ENCODE measurements around the gene ATP8B4.

ATP8B4 gene

GRCh38 chr15:49881866-49882265, 237.2 kb downstream of the ATP8B4 start:
- Histone ChIP-seq H4K20me1 (ENCODE audit: insufficient read depth, low read length, poor library complexity, severe bottlenecking) (no peaks in the 10 kb centered on the region), H3F3A (ENCODE audit: low read depth) (no peaks in the 10 kb centered on the region), H2AFZ (ENCODE audit: low read length) (no peak overlapping the region), H3K27me3 (ENCODE audit: insufficient read depth, low read length, poor library complexity, severe bottlenecking) (no peaks in the 10 kb centered on the region), H3K9ac (ENCODE audit: low read depth, low read length, poor library complexity, severe bottlenecking) (no peak overlapping the region), H3K79me2 (ENCODE audit: insufficient read depth, low read length) (no peaks in the 10 kb centered on the region), H3K36me3 (ENCODE audit: insufficient read depth, low read length) (no peaks in the 10 kb centered on the region), H3K4me2 (ENCODE audit: low read depth, low read length, poor library complexity, severe bottlenecking) (no peak overlapping the region), H3K4me1 (ENCODE audit: insufficient read depth, low read length, poor library complexity, severe bottlenecking) (no peaks in the 10 kb centered on the region), H3K4me3 (ENCODE audit: low read length, poor library complexity, severe bottlenecking) (no peak overlapping the region), H3K9me3 (ENCODE audit: insufficient read depth, low read depth, low read length) (no peaks in the 10 kb centered on the region), H3K9me2 (replicated peaks; ENCODE audit: low read depth, low read length) (no peaks in the 10 kb centered on the region)
- TF ChIP-seq CTCF (conservative IDR thresholded peaks at IDR 0.05; ENCODE audit: low read length) (no peak), EZH2phosphoT487 (IDR thresholded peaks at IDR 0.05; ENCODE audit: borderline replicate concordance) (no peak)

- H3K4me3 ChIP-seq (ENCODE audit: low read length, poor library complexity, severe bottlenecking) = no peak overlapping the region
- no peaks in the 10 kb centered on the region for H3K27me3 ChIP-seq (ENCODE audit: insufficient read depth, low read length, poor library complexity, severe bottlenecking)
- H3F3A ChIP-seq (ENCODE audit: low read depth) = no peaks in the 10 kb centered on the region
- H3K9me2 ChIP-seq (replicated peaks; ENCODE audit: low read depth, low read length) = no peaks in the 10 kb centered on the region
- H3K4me2 ChIP-seq (ENCODE audit: low read depth, low read length, poor library complexity, severe bottlenecking) = no peak overlapping the region
- TF ChIP-seq CTCF (conservative IDR thresholded peaks at IDR 0.05; ENCODE audit: low read length) = no peak
- no peak for TF ChIP-seq EZH2phosphoT487 (IDR thresholded peaks at IDR 0.05; ENCODE audit: borderline replicate concordance)
- no peak overlapping the region for H2AFZ ChIP-seq (ENCODE audit: low read length)
- H4K20me1 ChIP-seq (ENCODE audit: insufficient read depth, low read length, poor library complexity, severe bottlenecking) = no peaks in the 10 kb centered on the region
- H3K36me3 ChIP-seq (ENCODE audit: insufficient read depth, low read length) = no peaks in the 10 kb centered on the region
- no peaks in the 10 kb centered on the region for H3K79me2 ChIP-seq (ENCODE audit: insufficient read depth, low read length)
- H3K4me1 ChIP-seq (ENCODE audit: insufficient read depth, low read length, poor library complexity, severe bottlenecking) = no peaks in the 10 kb centered on the region
- H3K9ac ChIP-seq (ENCODE audit: low read depth, low read length, poor library complexity, severe bottlenecking) = no peak overlapping the region
- H3K9me3 ChIP-seq (ENCODE audit: insufficient read depth, low read depth, low read length) = no peaks in the 10 kb centered on the region
Measured at GRCh38 chr15:49881433-49881832, 237.6 kb downstream of the ATP8B4 start.

GRCh38 chr15:49877873-49878521, 241.0 kb downstream of the ATP8B4 start:
- H3K9me3 ChIP-seq (ENCODE audit: insufficient read depth, low read depth, low read length) = no peaks in the 10 kb centered on the region
- no peaks in the 10 kb centered on the region for H4K20me1 ChIP-seq (ENCODE audit: insufficient read depth, low read length, poor library complexity, severe bottlenecking)
- no peaks in the 10 kb centered on the region for H3K27me3 ChIP-seq (ENCODE audit: insufficient read depth, low read length, poor library complexity, severe bottlenecking)
- no peak overlapping the region for H3K4me2 ChIP-seq (ENCODE audit: low read depth, low read length, poor library complexity, severe bottlenecking)
- H3K4me1 ChIP-seq (ENCODE audit: insufficient read depth, low read length, poor library complexity, severe bottlenecking) = no peaks in the 10 kb centered on the region
- peak overlapping the region; percentile 42; the same call in 1 of the 2 replicates for H2AFZ ChIP-seq (ENCODE audit: low read length)
- no peaks in the 10 kb centered on the region for H3K79me2 ChIP-seq (ENCODE audit: insufficient read depth, low read length)
- TF ChIP-seq CTCF (conservative IDR thresholded peaks at IDR 0.05; ENCODE audit: low read length) (no peak), EZH2phosphoT487 (IDR thresholded peaks at IDR 0.05; ENCODE audit: borderline replicate concordance) (no peak)
- H3K9me2 ChIP-seq (replicated peaks; ENCODE audit: low read depth, low read length) = no peaks in the 10 kb centered on the region
- H3F3A ChIP-seq (ENCODE audit: low read depth) = no peaks in the 10 kb centered on the region
- no peaks in the 10 kb centered on the region for H3K36me3 ChIP-seq (ENCODE audit: insufficient read depth, low read length)
- H3K4me3 ChIP-seq (ENCODE audit: low read length, poor library complexity, severe bottlenecking) = no peak overlapping the region
- no peak overlapping the region for H3K9ac ChIP-seq (ENCODE audit: low read depth, low read length, poor library complexity, severe bottlenecking)

All from Loucy (cell line).